TTC549 (cell line): ENCODE measurements around the gene ZNF813.
"Not testable (repeated sequence)": the region's sequence is repeated elsewhere in the genome, so short reads cannot be mapped to it uniquely, and the experiment has no call there.

Source experiments
- FAIRE-seq: peaks from 2 replicates; lab custom pipeline; 2012; peaks lifted over from hg19 to GRCh38; lab: Jason Lieb, UNC

ZNF813 gene

DNA sequence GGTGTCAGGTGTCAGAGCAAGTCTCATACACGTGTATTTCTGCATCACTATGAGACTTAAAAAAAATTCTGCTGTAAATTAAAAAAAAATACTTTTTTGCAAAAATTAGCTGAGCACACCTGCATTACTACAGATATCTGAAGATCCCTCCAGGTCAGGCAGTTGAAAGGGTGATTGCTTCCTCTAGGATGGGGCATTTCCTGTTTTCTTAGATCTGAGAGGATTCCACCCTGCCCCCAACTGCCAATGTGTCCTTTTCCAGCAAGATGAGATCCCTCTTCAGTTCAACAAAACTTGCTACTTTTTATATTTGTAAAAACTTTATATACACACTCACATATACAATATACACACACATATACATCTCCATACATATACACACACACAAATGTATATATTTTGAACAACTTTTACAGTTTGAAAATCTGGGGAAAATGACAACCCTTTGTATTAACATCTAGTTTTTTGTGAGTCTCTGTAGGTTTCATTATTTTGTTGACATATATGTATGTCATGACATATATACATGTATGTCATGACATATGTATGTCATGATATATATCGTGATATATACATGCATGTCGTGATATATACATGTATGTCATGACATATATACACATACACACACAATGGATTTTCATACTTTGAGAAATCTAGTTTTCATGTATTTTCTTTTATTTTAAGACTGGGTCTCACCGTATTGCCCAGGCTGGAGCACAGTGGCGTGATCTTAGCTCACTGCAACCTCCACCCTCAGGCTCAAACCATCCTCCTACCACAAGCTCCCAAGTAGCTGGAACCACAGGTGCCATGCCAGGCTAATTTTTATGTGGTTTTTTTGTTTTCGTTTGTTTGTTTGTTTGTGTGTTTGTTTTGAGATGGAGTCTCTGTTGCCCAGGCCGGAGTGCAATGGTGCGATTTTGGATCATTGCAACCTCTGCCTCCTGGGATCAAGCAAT is 17.8 kb downstream of the ZNF813 start:
- FAIRE-seq = no peak

DNA sequence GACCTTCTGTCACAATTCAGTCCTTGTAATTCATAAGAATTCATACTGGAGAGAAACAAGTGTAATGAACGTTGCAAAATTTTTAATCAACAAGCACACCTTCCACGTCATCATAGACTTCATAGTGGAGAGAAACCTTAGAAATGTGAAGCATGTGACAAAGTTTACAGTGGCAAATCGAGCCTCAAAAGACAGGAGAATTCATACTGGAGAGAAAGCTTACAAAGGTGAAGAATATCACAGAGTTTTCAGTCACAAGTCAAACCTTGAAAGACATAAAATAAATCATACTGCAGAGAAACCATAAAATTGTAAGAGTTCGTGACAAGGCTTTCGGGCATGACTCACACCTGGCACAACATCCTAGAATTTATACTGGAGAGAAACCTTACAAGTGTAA is 24.6 kb downstream of the ZNF813 start:
- FAIRE-seq = no peak

DNA sequence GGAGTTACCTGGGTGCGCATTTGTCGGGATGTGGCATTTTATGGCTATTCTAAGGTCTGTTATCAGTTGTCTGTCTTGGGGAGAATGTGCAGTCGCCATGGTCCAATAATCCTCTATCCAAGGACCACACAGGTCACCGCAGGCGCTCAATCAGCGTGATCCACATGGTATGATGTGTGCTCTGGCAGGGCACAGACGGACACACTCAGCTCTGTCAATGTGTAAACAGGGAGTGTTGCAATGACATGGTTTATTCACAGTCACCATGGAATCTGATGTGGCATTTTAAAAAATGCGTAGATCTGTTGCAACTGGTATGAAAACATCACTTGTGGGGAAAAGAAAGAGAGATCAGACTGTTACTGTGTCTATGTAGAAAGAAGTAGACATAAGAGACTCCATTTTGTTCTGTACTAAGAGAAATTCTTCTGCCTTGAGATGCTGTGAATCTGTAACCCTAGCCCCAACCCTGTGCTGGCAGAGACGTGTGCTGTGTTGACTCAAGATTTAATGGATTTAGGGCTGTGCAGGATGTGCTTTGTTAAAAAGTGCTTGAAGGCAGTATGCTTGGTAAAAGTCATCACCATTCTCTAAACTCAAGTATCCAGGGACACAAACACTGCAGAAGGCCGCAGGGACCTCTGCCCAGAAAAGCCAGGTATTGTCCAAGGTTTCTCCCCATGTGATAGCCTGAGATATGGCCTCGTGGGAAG is 29.9 kb downstream of the ZNF813 start:
- FAIRE-seq = not testable (repeated sequence)

DNA sequence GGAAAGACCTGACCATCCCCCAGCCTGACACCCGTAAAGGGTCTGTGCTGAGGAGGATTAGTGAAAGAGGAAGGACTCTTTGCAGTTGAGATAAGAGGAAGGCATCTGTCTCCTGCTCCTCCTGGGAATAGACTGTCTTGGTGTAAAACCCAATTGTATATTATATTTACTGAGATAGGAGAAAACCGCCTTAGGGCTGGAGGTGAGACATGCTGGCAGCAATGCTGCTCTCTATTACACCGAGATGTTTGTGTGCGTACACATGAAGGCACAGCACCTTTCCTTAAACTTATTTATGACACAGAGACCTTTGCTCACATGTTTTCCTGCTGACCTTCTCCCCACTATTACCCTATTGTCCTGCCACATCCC is 30.5 kb downstream of the ZNF813 start:
- not testable (repeated sequence) for FAIRE-seq

DNA sequence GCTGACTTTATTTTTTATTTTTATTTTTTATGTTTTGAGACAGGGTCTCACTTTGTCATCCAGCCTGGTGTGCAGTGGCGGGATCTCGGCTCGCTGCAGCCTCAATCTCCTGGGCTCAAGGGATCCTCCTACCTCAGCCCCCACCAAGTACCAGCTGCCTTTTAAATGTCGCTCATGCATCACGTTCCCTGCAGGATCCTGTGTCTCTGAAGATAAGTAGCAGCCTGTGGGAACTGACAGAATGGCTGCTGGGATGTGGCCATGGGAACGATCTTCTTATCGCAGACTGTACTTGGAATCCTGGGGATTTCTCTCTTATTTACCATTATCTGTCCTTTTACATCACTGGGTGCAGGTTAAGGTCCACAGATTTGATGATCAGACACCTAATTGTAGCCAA is 35.6 kb downstream of the ZNF813 start:
- FAIRE-seq = not testable (repeated sequence)

DNA sequence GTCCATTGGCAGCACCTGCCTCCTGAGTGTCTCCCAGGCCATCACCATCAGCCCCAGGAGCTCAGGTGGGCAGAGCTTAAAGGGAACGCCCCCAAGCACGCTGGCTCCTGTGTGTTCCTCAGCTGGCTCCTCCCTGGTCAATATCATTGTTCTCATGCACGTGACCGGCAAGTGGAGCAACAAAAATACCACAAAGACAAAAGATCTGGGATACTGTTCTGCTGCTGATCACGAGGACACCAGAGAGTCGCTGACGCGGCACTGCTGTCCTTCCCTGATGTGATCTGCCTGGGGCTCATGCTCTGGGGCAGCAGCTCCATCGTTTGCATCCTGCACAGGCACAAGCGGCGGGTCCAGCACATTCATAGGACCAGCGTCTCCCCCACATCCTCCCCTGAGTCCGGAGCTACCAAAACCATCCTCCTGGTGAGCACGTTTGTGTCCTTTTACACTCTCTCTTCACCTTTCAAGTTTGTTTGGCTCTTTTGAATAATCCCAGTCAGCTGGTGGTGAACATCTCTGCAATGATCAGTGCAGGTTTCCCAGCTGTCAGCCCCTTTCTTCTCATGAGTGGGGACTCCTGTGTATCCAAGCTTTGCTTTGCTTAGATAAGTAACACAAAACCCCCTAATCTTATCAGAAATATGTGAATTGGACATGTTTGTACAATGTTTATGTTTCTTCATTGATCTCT is 36.3 kb downstream of the ZNF813 start:
- not testable (repeated sequence) for FAIRE-seq

DNA sequence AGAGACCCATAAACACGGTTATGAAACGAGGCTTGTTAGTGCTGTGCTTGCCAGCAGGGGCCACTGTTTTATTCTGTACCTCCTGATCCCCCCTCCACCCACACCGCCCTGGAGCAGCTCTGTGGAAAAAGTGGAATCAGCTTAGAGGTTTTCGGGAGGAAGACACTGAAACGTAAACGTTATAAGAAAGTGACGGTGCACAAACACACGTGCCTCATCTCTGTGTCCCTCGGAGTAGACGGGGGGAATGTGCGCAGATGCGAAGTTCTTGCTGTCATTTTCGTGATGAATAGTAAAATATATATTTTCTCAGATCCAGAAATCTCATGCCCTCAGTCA is 36.8 kb downstream of the ZNF813 start:
- FAIRE-seq = not testable (repeated sequence)

DNA sequence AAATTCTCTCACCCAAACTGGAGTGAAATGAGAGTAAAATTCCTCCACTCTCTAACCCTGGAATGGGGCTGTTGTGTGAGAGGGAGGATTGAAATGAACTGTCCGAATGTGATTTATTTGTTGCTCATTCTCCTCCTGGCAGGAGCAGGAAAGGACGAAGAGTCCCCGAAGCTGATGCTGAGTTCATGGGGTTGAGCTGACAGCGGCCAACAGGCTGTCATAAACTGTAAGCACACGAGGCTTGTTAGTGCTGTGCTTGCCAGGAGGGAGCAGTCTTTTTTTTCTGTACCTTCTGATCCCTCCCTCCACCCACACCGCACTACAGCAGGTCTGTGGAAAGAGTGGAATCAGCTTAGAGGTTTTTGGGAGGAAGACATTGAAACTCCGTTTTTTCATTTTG is 37.4 kb downstream of the ZNF813 start:
- FAIRE-seq = no peak

DNA sequence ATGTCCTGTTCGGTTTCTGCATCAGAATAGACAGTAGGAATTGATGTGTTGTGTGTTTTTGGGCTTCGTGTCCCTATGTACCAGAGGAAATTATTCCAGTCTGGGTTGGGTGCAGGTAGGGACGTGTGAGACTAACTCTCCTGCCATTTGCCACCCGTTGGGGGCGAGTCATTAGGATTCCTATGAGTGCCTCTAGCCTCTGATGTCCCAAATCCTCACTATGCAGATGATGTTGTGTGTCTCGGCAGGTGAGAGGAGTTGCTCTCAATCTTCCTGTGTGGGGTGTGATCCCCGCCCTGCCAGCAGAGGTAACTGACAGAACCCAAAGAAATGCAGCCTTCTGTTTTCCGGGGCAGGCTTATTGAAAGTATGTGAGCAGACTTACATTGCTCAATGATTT is 39.2 kb downstream of the ZNF813 start:
- no peak for FAIRE-seq

DNA sequence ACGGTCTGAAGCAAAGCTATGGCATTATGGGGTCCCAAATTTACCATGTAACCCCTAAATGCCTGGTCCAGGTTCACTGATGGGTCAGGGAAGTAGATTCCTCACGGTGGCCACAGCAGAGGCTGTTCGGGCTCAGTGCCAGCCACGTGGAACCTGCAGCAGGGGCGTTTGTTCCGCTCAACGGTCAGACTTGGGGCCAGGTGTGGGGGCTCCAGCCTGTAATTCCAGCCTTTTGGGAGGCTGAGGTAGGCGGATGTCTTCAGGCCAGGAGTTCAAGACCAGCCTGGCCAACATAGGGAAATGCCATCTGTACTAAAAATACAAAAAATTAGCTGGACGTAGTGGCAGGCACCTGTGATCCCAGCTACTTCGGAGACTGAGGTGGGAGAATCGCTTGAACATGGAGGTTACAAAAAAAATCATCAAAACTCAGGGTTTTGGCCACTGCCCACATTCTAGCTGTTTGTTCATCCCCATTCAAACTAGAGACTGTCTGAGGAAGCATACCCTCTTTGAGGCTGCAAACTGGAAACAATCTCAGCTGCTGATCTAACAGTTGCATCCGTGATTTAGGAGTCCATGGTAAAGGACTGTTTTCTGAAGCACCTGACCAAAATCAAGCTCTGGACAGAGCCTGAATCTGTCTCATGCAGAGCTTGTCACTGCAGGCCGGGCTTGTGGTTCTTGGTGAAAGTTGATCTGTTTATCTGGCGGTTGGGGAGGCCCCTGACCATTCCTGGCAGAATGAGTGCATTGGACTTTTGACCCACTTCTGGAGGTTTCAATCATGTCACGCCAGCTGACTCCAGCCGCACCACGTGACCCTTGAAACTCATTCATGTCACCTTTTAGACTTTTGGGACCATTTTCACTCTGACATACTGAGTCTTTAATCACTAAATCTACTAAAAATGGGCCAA is 40.2 kb downstream of the ZNF813 start:
- FAIRE-seq = no peak

DNA sequence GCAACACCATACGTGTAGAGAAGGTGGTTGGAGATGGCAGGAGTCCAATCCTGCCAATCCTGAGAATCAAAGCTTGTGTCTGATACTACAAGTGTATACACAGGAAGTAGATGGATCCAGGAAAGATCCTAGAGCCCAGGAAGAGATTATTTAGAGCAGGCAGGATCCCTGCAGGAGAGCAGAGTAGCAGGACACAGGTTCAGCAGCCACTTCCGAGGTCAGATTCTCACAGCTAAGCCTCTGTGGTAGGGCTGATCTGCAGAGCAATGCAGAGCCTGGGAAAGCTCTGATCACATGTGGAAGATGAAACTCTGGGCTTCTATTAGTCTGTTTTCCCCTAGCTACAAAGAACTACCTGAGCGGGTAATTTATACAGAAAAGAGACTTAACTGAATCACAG is 41.9 kb downstream of the ZNF813 start:
- FAIRE-seq = no peak

DNA sequence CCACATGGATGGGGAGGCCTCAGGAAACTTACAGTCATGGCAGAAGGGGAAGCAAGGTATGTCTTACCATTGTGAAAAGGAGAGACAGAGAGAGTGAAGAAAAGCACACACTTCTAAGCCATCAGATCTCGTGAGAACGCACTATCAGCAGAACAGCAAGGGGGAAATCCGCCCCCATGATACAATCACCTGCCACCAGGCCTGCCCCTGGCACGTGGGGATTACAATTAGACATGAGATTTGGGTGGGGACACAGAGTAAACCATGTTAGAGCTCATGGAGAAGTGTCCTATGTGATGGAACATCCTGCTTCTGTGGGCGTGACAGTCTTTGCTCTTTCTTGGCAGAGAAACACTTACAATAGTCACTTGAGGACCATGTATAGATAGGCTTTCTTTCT is 42.3 kb downstream of the ZNF813 start:
- FAIRE-seq = no peak

DNA sequence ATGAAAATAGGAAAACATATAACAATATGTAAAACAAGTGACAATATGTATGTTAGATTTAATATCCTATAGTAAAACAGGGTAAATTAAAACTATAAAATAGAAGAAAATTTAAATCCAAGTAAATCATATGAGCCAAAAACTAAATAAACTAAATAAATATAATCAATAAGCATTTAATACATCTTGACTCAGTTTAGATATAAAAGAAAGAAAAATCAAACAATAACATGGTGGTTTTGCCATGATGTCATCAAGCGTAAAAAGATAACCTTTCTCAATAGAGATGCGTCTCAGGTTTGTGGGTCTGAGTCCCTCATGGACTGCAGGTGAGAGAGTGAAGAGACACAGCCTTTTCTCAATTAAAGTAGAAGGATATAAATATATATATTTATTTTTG is 43.8 kb downstream of the ZNF813 start:
- peak; percentile 52 for FAIRE-seq

DNA sequence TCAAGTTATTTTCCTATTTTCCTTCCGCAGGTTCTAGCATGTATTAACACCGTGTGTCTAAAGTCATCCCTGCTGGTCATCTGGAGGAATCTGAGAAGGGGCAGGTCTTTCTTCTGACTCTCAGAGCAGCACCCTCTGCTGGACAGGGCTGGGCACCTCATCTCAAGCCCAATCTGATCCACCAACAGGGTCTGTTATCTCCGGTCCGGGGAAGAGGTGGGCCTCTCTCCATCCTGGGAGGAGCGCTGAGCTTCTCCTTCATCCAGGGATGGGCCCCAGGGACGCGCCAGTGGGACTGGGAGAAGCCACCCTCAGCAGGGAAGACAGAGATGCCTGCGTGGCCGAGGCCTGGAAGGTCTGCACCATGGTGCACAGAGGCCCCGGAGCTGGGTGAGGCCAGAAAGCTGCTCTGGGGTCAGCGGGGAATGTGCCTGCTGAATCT is 44.4 kb downstream of the ZNF813 start:
- no peak for FAIRE-seq

DNA sequence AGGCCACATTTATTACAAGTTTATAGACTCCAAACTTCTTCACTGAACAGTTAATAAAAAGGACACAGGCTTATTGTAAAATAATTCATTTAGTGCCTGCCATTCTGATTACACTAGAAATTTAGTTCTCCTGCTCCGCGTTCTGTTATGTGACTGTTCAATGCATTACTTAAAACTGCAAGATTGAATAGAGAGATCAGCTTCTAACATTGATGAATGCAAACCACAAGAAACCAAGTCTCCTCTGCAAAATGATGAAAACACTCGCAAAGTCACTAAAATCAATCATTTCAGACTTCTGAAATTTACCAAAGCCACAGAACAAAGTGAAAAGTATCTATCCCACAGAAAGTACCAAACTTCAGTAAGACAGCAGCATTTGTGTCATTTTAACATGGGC is 47.5 kb downstream of the ZNF813 start:
- not testable (repeated sequence) for FAIRE-seq

DNA sequence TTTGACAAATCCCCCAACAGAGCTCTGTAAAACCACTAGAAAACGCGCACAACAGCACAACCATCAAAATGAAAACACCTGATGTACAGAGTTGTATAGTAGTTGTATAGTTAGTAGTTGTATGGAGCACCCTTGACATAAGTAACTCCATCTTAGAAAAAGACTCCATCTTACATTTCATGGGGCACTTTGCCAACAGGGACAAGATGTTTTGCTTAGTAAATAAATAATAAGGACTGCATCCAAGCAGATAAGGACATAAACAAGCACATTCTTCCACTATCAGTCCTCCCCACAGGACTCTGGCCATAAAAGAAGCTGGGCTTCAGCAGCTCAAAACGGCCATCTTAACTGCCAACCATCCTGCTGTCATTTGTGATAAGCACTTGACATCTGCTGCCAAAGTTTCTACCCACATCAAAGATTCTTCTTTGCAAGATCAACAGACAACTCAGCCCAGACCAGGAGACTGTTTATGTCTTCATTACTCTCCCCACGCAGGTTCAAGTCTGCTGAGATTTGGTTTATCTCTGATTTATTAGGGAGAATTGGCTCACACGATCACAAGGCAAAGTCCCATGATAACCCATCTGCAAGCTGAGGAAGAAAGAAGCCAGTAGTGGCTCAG is 49.7 kb downstream of the ZNF813 start:
- no peak for FAIRE-seq

DNA sequence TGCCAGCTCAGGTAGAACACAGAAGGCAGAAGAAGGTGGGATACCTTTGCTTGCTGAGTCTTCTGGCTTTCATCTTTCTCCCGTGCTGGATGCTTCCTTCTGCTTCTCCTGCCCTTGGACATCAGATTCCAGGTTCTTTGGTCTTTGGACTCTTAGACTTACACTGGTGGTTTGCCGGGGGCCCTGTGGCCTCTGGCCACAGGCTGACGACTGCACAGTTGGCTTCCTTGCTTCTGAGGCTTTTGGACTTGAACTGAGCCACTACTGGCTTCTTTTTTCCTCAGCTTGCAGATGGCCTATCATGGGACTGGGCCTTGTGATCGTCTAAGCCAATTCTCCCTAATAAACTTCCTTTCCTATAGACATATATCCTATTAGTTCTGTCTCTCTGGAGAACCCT is 50.6 kb downstream of the ZNF813 start:
- no peak for FAIRE-seq

DNA sequence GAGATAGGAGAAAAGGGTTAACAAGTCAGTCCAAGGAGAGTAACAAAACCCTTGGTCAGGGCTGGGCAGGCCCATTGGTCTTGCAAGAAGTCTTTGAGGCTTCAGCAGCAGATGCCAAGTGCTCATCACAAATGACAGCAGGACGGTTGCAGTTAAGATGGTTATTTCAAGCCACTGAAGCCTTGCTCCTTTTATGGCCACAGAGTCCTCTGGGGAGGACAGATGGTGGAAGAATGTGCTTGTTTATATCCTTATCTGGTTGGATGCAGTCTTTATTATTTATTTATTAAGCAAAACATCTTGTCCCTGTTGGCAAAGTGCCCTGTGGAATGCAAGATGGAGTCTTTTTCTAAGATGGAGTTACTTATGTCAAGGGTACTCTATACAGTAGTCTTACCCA is 51.2 kb downstream of the ZNF813 start:
- no peak for FAIRE-seq

DNA sequence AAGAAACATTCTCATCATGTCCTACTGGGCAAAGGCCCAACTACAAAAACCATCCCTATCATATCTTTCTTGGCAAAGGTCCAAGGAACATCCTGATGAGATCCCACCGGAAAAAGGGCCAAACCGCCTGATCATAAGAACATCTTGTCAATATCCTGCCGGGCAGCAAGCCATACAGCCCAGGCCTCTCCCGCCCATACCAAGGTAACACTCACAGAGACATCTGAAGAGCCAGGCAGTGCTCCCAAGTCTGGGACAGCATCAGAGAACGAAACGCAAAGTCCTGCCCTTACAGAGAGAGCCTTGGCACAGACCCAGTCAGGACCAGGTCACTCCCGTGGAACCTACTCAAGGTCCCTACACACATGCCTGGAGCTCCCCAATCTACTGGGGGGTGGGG is 51.9 kb downstream of the ZNF813 start:
- FAIRE-seq = no peak

DNA sequence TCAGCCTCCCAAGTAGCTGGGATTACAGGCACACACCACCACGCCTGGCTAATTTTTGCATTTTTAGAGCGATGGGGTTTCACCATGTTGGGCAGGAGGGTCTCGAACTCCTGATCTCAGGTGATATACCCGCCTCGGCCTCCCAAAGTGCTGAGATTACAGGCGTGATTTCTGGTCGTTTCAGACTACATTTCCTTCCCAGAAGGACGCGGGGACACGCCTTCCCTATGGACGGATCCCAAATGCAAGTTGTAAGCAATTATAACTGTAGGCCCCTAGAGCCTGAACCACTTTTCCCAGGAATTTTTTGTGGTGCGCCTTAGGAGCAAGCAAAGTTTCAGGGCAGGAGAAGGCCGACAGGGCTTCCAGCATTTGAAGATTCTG is 52.6 kb downstream of the ZNF813 start:
- FAIRE-seq = no peak

DNA sequence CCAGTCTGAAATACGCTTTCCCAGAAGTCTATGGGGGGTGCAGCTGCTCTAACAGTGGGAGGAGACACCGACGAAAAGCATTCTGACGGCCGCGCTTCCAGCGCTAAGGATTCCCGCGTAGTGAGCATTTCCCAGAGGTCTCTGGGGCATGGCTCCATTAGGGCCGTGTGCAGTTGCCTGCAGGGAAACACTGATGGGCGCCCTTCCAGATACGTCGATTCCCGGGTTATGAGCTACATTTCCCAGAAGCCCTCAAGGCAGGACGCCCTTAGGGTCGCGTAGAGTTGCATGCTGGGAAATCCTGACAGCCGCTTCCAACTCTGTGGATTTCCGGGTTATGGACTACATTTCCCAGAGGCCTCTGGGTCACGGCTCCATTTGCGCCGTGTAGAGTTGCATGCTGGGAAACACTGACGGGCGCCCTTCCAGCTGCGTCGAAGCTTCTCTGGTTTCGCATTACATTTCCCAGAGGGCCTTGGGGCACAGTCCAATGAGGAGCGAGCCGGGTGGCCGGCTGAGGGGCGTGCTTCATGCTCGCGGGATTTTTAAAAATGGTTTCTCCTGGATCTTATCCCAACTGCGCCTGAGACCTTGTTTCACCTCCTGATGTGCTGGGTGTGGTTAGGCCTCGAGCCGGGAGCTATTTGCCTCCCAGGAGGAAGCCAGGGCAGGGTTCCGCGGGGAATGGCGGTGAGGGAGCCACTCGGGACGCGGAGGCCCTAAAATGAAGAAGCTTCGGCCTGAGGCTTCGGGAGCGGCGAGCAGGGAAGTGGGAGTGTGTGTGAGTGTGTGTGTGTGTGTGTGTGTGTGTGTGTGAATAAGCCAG is 53.2 kb downstream of the ZNF813 start:
- peak; percentile 97 for FAIRE-seq
